H7 (cell line): ENCODE data around the gene PPM1H. TPM values are rescaled to one million over a fixed set of nuclear protein-coding genes. Genes with fewer than 3 reads are reported as not detected.
"Not testable (repeated sequence)": the region's sequence is repeated elsewhere in the genome, so short reads cannot be mapped to it uniquely, and the experiment has no call there.

Experiments used
- DNase-seq: peaks from one replicate; pipeline ENCODE4 v3.0.0; 2012
- H3K27me3 ChIP-seq: 2 replicates; pipeline ENCODE4 v1.6.0; 2011; ENCODE audit warnings: mild to moderate bottlenecking, low read length; ENCODE audit not compliant: control insufficient read depth, insufficient read depth
- H3K36me3 ChIP-seq: replicated peaks from 2 replicates; pipeline ENCODE4 v1.5.1; 2011; ENCODE audit warnings: low read length; ENCODE audit not compliant: control insufficient read depth, insufficient read depth
- H3K4me3 ChIP-seq: 2 replicates; pipeline ENCODE4 v1.5.1; 2011; ENCODE audit warnings: low read depth, mild to moderate bottlenecking, control low read depth, low read length, moderate library complexity; ENCODE audit not compliant: insufficient read depth
- total RNA-seq: library from RNA; depleted of rRNA; stranded (reverse); fragments of >200 nt; shearing (Covaris generic); gene quantifications from 2 replicates; pipeline ENCODE4 v1.2.3, GENCODE V29; 2014

PPM1H gene
- total RNA-seq, 1 experiment from 2014 or later = 17.0 TPM

- no peaks in the 10 kb centered on the region for H3K27me3 ChIP-seq
- DNase-seq = no peak
- H3K36me3 ChIP-seq = no peaks in the 10 kb centered on the region
- H3K4me3 ChIP-seq = no peak overlapping the region
Measured at GRCh38 chr12:62907561-62907960, 27.4 kb downstream of the PPM1H start.

DNA sequence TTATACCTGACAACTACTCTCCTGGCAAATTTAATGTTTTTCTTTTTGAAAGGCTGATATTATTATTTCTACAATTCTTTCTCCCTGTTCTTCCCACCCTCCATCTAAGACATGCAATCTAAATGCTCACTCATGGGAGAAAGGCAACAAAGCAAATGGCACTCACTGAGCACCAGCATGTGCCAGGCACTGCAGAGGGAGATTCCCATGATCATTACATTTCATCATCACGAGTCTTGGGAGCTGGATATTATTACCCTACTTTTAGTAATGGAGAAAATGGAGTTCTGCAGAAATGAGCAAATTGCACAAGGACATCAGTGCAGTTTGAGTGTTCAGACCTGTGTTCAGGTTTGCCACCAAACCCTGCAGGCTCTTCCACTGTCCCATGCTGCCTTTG lies 27.9 kb downstream of the PPM1H start:
- Histone ChIP-seq H3K27me3 (no peaks in the 10 kb centered on the region), H3K36me3 (no peaks in the 10 kb centered on the region), H3K4me3 (no peak overlapping the region)
- DNase-seq = no peak

- Histone ChIP-seq H3K36me3 (no peaks in the 10 kb centered on the region), H3K4me3 (no peak overlapping the region), H3K27me3 (no peaks in the 10 kb centered on the region)
- no peak for DNase-seq
Measured at GRCh38 chr12:62903151-62903550, 31.8 kb downstream of the PPM1H start.

GRCh38 chr12:62900686-62901272 lies 34.2 kb downstream of the PPM1H start:
- Histone ChIP-seq H3K36me3 (no peaks in the 10 kb centered on the region), H3K27me3 (no peaks in the 10 kb centered on the region), H3K4me3 (no peak overlapping the region)
- no peak for DNase-seq

DNA sequence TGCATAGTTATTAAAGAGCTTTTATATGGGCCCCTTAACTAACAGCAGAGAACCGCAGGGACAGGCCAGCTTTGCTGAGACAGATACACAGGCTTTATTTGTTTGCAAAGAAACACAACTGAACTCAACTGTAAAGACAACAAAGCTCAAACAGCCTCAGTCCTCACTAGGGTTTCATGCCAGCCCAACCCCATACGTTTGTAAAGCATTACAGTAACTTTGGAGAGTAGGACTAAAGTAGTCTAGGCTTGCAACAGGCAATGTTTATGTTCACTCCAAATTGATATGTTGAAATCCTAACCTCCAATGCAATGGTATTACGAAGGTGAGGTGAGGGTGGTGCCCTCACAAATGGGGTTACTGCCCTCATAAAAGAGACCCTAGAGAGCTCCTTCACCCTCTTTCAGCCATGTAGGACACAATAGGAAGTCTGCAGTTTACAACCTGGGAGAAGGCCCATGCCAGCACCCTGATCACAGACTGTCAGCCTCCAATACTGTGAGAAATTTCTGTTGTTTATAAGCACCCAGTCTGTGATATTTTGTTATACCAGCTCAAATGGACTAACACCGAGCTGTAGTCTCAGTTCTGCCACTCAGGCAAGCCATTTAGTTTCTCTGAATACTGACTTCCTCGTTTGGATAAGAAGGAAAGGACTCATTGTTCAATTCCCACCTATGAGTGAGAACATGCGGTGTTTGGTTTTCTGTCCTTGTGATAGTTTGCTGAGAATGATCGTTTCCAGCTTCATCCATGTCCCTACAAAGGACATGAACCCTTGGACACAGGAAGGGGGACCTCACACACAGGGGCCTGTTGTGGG lies 35.2 kb downstream of the PPM1H start:
- Histone ChIP-seq H3K27me3 (no peaks in the 10 kb centered on the region), H3K4me3 (no peak overlapping the region), H3K36me3 (no peaks in the 10 kb centered on the region)
- DNase-seq = no peak

DNA sequence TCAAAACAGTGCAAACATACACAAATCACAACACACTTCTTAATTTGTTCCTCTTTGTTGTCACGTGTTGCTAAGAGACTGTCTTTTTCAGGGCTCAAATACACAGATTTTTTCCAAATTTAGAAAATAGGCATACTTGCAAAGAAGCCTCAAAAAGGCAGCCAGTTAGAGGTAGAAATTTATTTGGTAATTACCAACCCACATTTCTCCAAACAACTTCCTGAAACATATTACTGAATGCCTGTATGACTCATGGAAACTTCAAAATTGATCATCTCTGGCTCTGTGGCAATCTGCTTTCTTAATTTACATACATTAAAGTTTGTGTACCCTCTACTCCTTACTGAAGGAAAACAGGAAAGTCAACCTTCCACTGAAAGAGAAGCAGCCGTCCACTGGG lies 36.4 kb downstream of the PPM1H start:
- no peaks in the 10 kb centered on the region for H3K27me3 ChIP-seq
- H3K36me3 ChIP-seq = no peaks in the 10 kb centered on the region
- no peak for DNase-seq
- no peak overlapping the region for H3K4me3 ChIP-seq

- no peaks in the 10 kb centered on the region for H3K36me3 ChIP-seq
- no peak overlapping the region for H3K4me3 ChIP-seq
- H3K27me3 ChIP-seq = no peaks in the 10 kb centered on the region
- DNase-seq = no peak
Measured at GRCh38 chr12:62895351-62895877, 39.5 kb downstream of the PPM1H start.

GRCh38 chr12:62893276-62893675 lies 41.7 kb downstream of the PPM1H start:
- Histone ChIP-seq H3K4me3 (no peak overlapping the region), H3K36me3 (no peaks in the 10 kb centered on the region), H3K27me3 (no peaks in the 10 kb centered on the region)
- no peak for DNase-seq

DNA sequence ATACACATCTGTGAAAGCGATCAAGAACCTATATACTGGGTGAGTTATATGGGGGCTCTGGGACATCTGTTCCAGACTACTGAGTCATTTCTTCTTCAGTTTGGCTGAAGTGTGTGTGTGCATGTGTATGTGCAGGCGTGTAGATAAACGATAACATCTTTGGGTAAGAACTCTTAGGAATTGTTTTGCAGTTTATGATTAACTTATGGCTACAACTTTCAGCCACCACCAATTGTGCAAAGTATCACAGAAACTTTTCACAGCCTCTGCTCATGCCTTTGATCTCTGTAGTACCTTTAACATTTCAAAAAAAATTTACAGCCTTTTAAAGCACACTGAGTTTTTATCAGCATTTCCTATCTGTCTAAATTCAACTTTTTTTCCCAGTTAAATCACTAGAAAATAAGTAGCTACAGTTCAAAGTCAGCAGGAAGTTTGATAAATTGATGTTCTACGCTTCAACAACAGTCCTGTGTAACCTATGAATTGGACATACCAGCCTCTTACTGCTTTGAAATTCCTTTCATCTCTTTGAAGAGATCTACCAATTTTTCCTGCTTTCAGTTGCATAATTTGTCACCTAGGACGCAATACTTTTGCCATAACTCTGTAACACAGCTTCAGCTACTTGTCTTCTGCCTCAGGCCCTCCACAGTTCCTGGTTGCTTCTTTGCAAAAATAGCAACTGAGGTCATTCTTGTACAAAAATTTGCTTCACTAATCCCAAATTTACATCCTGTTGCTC lies 43.0 kb downstream of the PPM1H start:
- Histone ChIP-seq H3K36me3 (no peaks in the 10 kb centered on the region), H3K4me3 (no peak overlapping the region), H3K27me3 (no peaks in the 10 kb centered on the region)
- DNase-seq = no peak

GRCh38 chr12:62888454-62889110 lies 46.4 kb downstream of the PPM1H start:
- no peaks in the 10 kb centered on the region for H3K27me3 ChIP-seq
- no peaks in the 10 kb centered on the region for H3K36me3 ChIP-seq
- no peak for DNase-seq
- H3K4me3 ChIP-seq = no peak overlapping the region

GRCh38 chr12:62886796-62887195 lies 48.2 kb downstream of the PPM1H start:
- Histone ChIP-seq H3K27me3 (no peaks in the 10 kb centered on the region), H3K36me3 (no peaks in the 10 kb centered on the region), H3K4me3 (no peak overlapping the region)
- no peak for DNase-seq

GRCh38 chr12:62885242-62885641 lies 49.7 kb downstream of the PPM1H start:
- no peak for DNase-seq
- Histone ChIP-seq H3K4me3 (no peak overlapping the region), H3K36me3 (no peaks in the 10 kb centered on the region), H3K27me3 (no peaks in the 10 kb centered on the region)

GRCh38 chr12:62884832-62885231 lies 50.1 kb downstream of the PPM1H start:
- not testable (repeated sequence) for DNase-seq, H3K27me3 ChIP-seq, H3K4me3 ChIP-seq, H3K36me3 ChIP-seq

DNA sequence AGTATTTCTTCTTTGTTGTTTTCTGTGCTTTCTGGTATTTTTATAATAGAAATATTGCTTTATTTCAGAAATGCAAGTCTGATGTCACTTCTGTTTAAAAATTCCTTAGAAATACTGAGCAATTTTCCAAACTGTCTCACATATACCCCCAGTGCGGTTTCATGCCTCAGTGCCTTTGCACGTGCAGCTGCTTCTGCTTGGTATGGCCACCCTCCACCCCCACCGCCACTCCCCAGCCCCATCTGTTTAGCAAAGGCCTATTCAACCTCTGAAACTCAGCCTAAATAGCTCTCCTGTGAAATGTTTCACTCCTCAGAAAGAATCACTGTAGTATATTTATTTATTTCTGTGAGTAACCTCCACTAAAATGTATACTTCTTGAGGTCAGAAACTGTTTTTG lies 52.3 kb downstream of the PPM1H start:
- H3K36me3 ChIP-seq = no peaks in the 10 kb centered on the region
- no peak for DNase-seq
- no peak overlapping the region for H3K4me3 ChIP-seq
- no peaks in the 10 kb centered on the region for H3K27me3 ChIP-seq
